ENCODE data around the gene CD151. TPM values are rescaled to one million over a fixed set of nuclear protein-coding genes. Genes with fewer than 3 reads are reported as not detected.

The CD151 gene
- total RNA-seq, 4 donors from 2014 or later = 135 to 326 (median 298) TPM

GRCh38 chr11:868394-868793 lies 35.6 kb downstream of the CD151 start:
- H3K36me3 ChIP-seq = peaks cover 4 to 17% of the 10 kb centered on the region in 2 donors
- TF ChIP-seq POLR2A (IDR thresholded peaks at IDR 0.05) (no peak), CTCF (IDR thresholded peaks at IDR 0.05) (no peak)
- intact Hi-C loops (cut with DNase I) = no loop called here
- WGBS, 2 donors = 84 to 89% methylated on average over 12 to 17 of the region's 17 CpGs
- no peak overlapping the region for H3K4me3 ChIP-seq (replicated peaks in 1 of 3)
- no peaks in the 10 kb centered on the region for H3K4me1 ChIP-seq
- H3K27ac ChIP-seq = no peak overlapping the region
- peak in 1 of 2 donors; percentile 24 for DNase-seq
- no peaks in the 10 kb centered on the region for H3K9me3 ChIP-seq
- no peaks in the 10 kb centered on the region for H3K27me3 ChIP-seq

DNA sequence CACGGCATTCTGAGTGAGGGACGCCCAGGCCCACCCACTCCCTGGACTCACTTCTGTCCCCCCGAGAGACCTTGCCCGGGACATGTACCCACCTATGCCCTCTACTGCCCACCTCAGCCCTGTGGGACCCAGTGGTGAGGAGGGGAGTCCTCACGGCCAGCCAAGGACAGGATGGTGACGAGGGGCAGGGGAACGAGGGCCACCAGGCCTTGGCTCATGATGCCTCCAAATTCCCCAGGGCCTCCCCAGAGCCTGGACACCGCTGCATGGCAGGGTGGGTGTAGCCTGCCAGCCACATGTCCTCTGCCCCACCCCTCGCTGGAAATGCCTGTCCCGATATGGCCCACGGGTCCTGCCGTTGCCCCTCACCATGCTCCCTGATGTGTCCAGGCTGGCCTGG lies 36.0 kb downstream of the CD151 start:
- Histone ChIP-seq H3K4me3 (replicated peaks in 1 of 3) (no peak overlapping the region), H3K9me3 (no peaks in the 10 kb centered on the region), H3K27me3 (no peaks in the 10 kb centered on the region), H3K4me1 (no peaks in the 10 kb centered on the region), H3K36me3 (peaks cover 4 to 15% of the 10 kb centered on the region in 2 donors), H3K27ac (no peak overlapping the region)
- WGBS, 2 donors = 89 to 94% methylated on average over 5 to 12 of the region's 12 CpGs
- DNase-seq = no peak
- no peak for TF ChIP-seq POLR2A (IDR thresholded peaks at IDR 0.05)
- intact Hi-C loops (cut with DNase I) = no loop called here

DNA sequence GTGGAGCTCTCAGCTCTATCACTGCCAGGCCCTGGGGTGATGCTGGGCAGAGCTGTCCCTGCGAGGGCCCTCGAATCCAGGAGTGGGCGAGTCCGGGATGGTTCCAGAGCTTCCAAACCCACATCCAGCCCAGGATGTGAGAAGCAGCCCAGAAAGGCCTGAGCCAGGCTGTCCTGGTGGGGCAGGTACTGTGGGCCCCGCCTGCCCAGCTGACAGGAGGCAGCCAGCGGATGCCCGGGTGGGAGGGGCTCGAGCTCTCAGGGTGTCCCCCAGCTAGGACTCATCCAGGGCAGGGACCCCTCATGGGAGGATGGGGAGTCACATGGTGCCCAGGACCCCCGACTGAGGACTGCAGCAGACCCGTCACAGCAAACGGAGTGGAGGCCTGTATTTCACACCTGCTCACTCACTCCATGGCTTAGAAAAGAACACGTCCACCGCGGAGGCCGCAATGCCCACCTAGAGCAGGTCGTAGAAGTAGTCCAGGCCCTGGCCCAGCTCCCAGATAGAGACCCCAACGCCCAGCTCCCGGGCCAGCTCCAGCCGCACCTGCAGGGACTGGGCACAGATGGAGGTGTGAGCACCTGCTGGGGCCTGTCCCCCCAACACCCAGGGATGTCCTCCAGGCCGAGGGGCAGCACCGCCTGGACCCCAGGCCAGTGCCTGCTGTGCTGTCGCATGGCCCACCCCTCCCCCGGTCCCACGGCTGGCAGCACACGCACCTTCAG lies 36.8 kb downstream of the CD151 start:
- WGBS, 2 donors = 83 to 90% methylated on average over 4 to 14 of the region's 25 CpGs
- DNase-seq = no peak
- intact Hi-C loops (cut with DNase I) = no loop called here

GRCh38 chr11:870127-870413 lies 37.3 kb downstream of the CD151 start:
- no peak for DNase-seq
- Histone ChIP-seq H3K4me1 (no peaks in the 10 kb centered on the region), H3K27ac (no peak overlapping the region), H3K27me3 (no peaks in the 10 kb centered on the region), H3K4me3 (replicated peaks in 1 of 3) (no peak overlapping the region), H3K36me3 (peaks cover 0 to 9% of the 10 kb centered on the region in 2 donors), H3K9me3 (no peaks in the 10 kb centered on the region)
- intact Hi-C loops (cut with DNase I) = no loop called here
- TF ChIP-seq POLR2A (IDR thresholded peaks at IDR 0.05) (no peak), CTCF (IDR thresholded peaks at IDR 0.05) (peak in 1 of 6 experiments; percentile 8)
- 81 to 92% methylated on average over 4 to 6 of the region's 8 CpGs for WGBS, 2 donors

More for the DNA sequence above, 36.8 kb downstream of the CD151 start:
- no peak overlapping the region for H3K4me3 ChIP-seq (replicated peaks in 1 of 3)
- no peak overlapping the region for H3K27ac ChIP-seq
- TF ChIP-seq CTCF (IDR thresholded peaks at IDR 0.05) = no peak
- no peak for TF ChIP-seq POLR2A (IDR thresholded peaks at IDR 0.05)
- H3K9me3 ChIP-seq = no peaks in the 10 kb centered on the region
- H3K36me3 ChIP-seq = peaks cover under 1 to 12% of the 10 kb centered on the region in 2 donors
- no peaks in the 10 kb centered on the region for H3K4me1 ChIP-seq
- H3K27me3 ChIP-seq = no peaks in the 10 kb centered on the region

- 72 to 93% methylated on average over 3 to 5 of the region's 8 CpGs for WGBS, 2 donors
- TF ChIP-seq CTCF (IDR thresholded peaks at IDR 0.05) = no peak
- TF ChIP-seq POLR2A (IDR thresholded peaks at IDR 0.05) = no peak
- Histone ChIP-seq H3K27me3 (no peaks in the 10 kb centered on the region), H3K4me1 (no peaks in the 10 kb centered on the region), H3K4me3 (replicated peaks in 1 of 3) (no peak overlapping the region), H3K36me3 (peaks cover 0 to 6% of the 10 kb centered on the region in 2 donors), H3K27ac (no peak overlapping the region), H3K9me3 (no peaks in the 10 kb centered on the region)
- DNase-seq = no peak
- intact Hi-C loops (cut with DNase I) = no loop called here
These were observed 37.7 kb downstream of the CD151 start for GRCh38 chr11:870418-870817.

Measured in thyroid gland (tissue), 4 donors.